Skeletal muscle cell (primary cell): ENCODE measurements around the gene ANKS1B.

Experiments
- DNase-seq: peaks from one replicate; pipeline ENCODE4 v3.0.0-alpha.2; 2010; ENCODE audit warnings: low read depth
- H3K4me3 ChIP-seq: 2 replicates; pipeline ENCODE4 v1.5.1; 2011; ENCODE audit warnings: low read depth, mild to moderate bottlenecking, control low read depth, low read length, moderate library complexity

Gene ANKS1B

DNA sequence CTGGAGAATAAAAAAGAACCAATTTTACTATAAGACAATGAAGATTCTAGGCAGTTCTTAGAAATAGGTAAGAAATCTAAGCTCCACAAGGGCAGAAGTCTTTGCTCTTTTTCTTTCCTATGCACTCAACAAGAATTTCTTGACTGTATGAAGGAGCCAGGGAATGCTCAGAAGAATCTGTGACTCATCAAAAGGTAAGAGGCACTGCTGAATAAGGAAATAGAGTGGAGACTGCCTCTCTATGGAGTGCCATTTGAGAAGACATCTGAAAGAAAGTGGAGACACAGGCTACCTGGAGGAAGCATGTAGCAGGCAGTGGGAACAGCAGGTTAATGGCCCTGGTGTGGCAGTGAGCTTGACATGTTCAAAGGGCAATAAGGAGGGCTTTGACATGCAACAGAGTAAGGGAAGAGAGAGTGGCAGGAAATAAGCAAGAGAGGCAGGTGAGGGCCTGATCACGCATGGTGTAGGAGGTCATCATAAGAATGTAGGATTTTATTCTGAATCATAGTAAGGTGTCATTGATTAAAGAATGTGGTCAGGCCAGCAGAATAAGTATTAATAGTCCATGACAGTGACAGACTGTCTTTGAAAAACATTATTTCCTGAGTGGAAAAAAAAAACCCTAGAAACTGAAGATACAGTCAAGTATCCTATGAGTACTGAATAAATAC lies 783.9 kb downstream of the ANKS1B start:
- no peak overlapping the region for H3K4me3 ChIP-seq
- no peak for DNase-seq

DNA sequence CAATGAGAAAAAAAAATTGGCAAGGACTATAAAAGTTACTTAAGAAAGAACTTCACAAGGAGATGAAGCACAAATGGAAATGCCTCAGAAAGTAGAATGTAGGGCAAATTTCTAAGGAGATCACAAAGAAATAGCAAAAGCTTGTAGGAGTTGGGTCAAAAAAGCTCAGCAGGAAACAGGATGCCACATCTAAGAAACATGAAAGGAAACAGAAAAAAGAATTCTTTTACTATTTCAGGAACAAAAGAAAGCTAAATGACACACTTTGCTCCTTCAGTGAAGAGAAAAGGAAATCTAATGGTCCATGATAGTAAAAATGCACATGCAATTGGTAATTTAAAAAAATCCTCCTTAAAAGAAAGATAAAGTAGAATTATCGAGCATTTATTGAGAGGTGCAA lies 789.3 kb downstream of the ANKS1B start:
- DNase-seq: no peak
- no peak overlapping the region for H3K4me3 ChIP-seq

DNA sequence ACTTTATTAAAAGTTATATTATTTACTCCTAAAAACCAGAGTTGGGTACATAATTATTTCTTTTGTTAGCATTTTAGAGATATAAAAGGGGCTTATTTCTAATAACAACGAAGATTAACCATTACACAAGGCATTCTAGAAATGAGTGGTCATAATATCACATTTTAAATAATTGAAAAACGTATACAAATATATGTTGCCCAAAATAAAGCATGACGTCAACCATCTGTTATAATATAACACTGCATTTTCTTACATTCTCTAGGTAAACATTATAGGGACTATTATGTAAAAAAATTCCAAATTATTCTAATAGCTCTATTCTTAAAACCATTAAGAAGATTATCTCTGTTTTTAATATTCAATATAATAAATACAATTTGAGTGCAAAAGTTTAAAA lies 792.2 kb downstream of the ANKS1B start:
- no peak for DNase-seq
- no peak overlapping the region for H3K4me3 ChIP-seq

DNA sequence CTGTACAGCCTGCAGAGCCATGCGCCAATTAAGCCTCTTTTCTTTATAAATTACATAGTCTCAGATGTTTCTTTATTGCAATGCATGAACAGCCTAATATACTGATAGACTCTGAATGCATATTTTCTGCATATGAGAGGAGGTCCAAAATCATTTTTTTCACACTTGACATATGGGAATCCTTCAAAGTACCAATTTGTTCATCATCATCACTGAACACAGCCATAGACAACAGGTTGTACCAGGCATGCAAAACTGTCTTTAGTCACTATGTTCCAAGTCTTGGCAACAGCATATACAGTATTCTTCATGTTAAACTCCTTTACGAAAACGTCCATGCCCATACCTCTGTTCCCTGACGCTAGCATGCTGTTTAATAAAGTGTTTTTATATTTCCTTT lies 807.9 kb downstream of the ANKS1B start:
- DNase-seq: no peak
- H3K4me3 ChIP-seq: no peak overlapping the region

DNA sequence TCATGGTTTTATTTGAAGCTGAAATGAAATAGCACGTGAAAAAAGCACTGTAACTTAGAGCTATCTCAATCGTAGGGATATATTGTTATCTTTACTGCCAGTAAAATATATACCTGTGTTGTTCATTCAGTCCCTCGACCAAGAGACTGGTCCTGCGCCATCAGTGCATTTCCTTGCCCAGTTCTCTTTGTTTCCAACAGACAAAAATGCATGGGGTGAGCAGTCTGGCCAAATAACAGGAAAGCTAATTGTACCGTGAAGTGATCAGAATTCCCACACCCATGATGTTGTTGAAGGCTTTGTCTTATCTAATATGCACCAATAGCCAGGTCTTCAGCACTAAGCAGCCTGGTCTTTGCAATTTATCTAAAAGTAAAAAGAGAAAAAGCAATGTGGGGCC lies 814.3 kb downstream of the ANKS1B start:
- H3K4me3 ChIP-seq: no peak overlapping the region
- DNase-seq: no peak

DNA sequence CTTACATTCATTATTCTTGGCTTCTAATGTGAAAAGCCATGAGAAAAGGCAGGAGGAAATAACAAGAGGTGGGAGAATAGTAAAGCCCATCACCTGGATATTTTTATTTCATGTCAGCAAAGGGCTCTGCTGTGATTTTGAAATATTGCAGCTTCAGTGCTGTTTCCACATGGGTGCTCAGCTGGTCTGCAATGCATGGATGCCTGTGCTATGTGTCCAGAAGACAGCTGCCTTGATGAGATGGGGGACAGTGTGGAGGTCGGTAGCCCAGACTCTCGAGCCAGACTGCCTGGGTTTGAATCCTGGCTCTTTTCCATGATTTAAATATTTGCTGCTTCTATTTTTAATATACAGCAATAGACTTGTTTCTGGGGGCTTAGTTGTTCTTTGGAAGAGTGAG lies 814.7 kb downstream of the ANKS1B start:
- H3K4me3 ChIP-seq: no peak overlapping the region
- DNase-seq: no peak

DNA sequence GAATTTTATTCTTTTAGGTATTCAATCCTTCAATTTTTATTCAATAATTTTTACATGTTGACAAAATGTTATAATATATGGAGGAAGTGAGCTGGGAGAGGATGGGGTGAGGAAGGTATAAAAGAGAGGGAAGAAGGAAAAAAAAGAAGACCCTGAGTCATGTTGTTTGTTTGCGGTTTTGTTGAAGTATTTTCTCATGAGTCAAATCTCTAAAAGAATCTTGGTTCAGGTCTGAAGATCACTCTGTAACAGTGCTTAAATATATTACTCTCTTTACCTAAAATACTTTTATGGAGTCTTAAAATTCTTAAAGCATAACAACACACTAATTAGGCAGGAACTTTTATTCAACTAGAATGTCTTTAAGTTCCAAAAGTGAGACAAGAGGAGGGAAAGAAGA lies 826.8 kb downstream of the ANKS1B start:
- DNase-seq: no peak
- H3K4me3 ChIP-seq: no peak overlapping the region

DNA sequence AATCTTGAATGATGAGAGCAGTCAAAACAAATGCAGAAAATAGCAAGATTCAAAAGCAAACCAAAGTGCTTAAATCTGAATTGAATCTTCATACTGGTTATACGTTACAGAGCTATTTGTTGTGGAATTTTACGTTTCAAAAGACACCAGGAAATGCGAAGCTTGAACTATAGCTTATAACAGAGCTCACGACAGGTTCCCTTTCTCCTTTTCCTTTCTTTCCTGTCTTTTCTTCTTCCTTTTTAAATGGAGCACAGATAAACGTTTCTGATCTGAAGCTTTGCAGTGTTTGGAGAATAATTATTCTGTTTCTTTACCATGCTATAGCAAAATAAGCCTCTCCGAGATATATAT lies 829.8 kb downstream of the ANKS1B start:
- DNase-seq: no peak
- no peak overlapping the region for H3K4me3 ChIP-seq

DNA sequence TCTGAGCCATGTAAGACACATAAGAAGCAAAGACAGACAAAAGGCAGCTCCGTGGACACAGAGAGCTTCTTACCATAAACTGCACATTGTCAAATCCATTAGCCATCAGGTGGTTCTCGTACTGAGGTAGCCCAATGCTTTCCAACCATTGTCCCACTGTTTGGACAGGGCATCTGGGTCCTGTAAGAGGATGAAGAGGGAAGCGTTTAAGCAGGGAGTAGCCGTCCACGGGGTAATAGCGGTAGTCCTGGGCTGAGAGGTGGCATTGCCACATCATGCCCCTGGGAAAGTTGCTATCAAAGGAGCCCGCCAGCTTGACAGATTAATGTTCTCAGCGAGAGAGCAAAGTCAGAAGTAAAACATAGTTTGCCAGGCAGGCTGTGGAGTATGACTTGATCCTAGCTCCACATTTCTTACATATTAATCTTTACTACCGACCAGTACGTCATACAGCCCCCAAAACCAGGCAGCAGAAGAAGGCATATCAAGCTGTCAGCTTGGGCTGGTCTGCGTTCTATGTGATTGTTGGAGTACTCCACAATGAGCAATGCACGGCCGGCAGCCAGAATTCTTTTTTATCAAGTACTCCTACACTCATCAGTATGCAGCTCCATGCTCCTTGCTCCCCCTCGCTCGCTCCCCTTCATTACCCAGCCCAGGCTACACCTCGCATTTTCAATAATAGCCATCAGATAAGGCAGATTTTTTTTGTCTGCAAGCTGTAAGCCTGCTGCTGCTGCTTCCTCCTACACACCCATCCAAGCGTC lies 830.3 kb downstream of the ANKS1B start:
- no peak overlapping the region for H3K4me3 ChIP-seq
- no peak for DNase-seq

DNA sequence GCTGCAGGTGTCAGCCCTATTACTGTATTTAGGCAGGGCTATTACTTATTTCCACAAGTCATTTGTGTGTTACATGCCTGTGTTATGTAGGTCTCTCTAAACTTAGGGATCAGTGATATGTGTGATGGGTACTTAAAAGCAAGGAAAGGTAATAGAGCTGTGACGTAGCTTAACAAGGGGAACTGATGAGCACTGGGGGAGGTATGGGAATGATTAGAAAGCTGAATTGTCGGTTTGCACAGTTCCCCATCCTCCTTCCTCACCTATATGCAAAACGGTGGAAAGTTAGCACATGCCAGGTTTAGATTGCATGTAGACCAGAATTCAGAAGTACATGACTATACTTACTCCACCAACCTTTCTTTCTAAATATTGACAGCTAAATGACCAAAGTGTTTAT lies 831.4 kb downstream of the ANKS1B start:
- no peak for DNase-seq
- no peak overlapping the region for H3K4me3 ChIP-seq

DNA sequence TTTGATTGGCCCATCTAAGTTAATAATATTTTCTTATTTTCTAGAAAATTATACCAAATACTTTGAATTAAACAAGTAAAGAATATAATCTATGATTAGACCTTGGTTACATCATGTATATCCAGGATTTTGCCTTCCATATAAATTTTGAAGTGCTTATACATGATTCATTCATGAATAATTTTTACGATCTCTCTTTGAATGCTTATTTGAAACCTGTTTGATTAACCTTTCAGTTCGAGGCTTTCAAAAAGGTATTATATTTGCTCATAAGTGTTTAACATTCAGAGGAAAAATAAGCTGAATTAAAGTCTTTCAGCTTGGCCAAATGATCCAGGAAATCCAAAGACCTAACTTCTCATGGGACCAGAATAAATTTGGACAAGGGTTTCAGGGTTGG lies 832.4 kb downstream of the ANKS1B start:
- no peak overlapping the region for H3K4me3 ChIP-seq
- DNase-seq: no peak

DNA sequence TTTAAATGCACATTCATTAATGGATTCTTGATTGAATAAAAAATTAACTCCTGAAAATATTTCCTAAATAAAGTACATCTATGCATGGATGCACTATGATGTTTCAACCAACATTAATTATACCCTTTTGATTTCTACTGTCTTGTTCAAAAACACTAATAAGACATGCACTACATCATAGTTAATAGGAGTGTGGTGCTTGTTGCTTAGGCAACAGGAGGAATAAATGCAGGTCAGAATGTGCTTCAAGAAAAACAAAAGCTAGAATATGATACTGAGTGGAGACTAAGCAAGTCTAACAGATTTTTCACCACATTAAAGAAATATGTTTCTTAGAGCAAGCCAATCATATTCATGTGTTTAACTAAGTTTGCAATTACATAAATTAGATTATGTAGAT lies 833.0 kb downstream of the ANKS1B start:
- no peak for DNase-seq
- no peak overlapping the region for H3K4me3 ChIP-seq

DNA sequence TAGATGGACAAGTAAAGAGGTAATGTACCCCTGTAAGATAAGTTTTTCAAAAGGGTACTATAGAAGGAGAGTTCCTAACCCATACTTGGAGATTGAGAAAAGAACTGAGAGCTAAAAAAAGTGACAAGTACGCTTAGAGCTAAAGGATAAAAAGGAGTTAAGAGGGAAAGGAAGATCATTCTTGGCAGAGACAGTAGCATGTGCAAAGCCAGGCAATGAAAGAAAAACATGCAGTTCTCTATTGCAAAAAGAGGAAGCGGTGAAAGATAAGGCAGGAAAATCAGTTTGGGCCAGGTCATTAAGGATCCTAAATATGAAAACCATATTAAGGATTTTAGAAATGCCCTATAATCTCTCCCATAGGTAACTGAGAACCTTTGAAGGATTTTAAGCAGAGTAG lies 837.6 kb downstream of the ANKS1B start:
- no peak overlapping the region for H3K4me3 ChIP-seq
- no peak for DNase-seq

DNA sequence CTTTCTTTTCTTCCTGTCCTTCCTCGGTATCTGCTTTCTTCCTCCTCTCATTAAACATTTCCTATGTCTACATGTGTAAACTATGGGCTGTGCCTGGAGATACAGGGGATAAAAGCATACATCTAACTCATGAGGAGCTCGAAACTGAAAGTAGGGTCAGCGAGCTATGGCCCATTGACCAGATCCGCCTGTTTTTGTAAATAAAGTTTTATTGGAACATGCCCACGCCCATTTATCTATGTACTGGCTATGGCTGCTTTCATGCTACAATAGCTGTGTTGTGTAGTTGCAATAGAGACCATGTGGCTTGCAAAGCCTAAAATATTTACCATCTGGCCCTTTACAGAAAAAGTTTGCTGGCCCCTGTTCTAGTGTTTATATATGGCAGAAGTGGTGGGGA lies 838.0 kb downstream of the ANKS1B start:
- H3K4me3 ChIP-seq: no peak overlapping the region

DNA sequence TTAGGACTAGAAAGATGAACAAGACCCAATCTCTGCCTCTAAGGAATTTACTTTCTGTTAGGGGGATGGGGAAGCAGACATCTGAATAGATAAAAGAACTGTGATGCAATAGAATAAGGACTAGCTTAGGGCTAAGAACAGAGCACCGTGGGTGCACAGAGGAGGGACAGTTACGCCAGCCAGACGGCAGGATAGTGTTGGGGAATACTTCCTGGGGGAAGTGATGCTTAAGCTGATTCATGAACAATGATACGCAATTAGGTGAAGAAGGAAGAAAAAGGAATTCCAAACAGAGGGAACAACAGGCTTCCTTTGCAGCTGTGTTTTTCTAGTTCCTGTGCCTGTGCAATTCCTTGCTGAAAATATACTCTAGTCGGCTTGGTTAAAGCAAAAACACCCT lies 838.6 kb downstream of the ANKS1B start:
- no peak overlapping the region for H3K4me3 ChIP-seq
- DNase-seq: no peak

More for the DNA sequence above, 838.0 kb downstream of the ANKS1B start:
- no peak for DNase-seq

DNA sequence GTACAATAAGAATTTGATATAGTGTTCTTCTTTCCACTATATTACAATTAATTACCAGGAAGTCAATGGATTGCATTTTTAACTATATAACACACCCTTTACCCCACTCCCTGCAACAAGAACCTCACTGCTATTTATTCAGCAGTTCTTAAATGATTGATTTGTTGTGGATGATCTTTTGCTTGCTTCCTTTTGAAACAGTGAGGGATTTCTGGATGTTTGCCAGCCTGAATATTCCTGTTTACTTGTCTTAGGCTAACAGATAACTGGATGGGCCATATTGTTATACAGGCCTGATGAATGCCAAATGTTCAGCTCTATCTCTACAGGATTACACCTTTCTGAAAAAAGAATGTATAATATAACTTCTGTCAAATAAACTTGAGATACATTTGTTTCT lies 842.1 kb downstream of the ANKS1B start:
- H3K4me3 ChIP-seq: no peak overlapping the region
- DNase-seq: no peak

DNA sequence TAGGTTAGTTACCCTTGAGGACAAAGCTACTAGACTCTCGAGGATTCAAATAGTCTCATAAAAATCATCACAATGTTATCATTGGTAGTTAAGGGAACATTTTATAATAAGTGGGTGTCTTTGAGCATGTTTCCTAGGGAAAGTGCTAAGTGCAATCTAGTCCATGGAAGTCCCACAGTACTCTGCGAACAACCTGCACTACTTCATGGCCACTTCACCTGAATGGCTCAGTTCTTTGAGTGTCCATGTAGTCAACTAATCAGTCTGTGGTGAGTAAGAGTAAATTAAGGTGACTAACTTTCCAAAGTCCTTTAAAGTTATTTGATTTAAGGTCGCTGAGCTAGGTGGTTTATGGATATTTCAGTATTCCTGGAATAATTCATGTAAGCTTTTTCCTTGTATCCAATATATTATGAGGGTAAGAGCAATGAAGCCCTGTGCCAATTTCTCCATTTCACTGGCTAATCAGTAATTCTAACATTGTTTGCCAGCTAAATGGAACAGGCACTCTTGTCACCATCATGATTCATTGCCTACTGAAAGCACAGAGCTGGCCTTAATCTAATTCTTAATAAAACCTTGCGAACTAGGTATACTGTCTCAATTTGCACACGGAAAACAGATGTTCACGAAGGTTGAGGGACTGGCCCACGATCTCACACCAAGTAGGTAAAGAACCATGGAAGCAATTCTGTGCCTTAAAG lies 844.6 kb downstream of the ANKS1B start:
- DNase-seq: no peak
- H3K4me3 ChIP-seq: no peak overlapping the region

DNA sequence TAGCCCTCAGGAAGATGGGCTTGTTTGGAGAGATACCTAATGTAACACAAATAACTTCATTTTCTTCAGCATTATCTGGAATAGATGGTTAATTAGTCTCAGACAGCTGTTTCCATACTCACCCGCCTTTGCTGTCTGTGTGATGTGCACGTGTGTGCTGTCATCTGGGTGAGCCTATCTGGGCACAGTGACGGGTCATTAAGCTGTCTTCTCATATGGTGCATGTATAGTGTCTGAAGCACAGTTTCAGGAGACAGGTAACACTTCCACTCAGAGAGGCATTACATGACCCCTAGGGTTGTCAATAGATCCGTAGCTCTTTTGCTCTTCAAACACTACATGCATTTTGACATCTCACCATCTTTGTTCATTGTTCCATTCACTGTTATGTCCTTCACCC lies 846.3 kb downstream of the ANKS1B start:
- H3K4me3 ChIP-seq: no peak overlapping the region
- DNase-seq: no peak

DNA sequence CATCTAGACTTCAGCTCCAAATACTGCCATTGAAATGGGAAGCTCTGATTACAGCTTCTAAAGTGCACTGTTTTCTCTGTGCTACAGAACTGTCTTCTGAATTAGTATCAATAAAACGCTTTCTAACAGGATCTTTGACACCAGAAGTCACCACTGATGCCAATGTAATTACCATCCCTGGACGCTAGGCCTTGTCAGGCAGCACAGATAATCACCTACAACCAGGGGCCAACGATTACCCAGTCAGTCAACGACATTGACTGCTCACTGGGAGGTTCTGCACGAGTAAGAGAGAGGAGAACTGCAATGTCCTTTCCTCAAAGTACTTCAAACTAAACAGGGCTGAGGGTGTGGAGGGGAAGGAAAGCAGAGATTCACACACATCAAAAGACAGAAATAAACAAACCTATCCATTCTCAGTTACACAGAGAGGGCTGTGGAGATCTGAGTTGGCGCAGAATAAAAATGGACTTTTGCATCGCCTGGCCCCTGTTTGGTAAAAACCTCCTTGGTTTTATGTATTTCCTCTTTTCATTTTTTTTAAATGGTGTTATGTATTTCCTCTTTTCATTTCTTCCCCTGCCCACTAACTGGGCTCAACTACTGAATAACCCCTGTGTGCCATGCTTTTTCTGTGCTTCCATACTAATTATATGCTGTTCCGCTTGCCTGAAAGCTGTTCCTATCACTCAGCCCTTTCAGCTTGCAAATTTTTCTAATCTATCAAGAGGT lies 847.4 kb downstream of the ANKS1B start:
- no peak overlapping the region for H3K4me3 ChIP-seq
- DNase-seq: no peak

DNA sequence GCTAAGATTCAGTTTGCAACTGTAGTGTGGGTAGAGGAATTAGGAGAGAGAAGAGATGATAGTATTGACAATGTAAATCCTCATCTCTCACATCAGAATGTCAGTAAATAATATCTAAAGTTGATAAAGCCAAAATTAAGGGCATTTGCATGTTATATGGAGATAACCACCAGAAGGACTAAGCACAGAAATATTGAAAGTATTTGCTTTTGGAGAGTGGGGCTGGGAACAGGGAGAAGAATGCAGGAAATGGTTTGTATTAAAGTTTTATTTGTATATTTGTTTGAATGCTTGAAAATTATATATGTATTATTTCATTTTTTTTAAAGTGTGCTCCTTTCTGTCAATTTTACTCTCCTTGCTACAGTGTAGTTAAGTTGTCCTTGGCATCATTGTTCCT lies 848.2 kb downstream of the ANKS1B start:
- no peak overlapping the region for H3K4me3 ChIP-seq
- DNase-seq: no peak
